GM12878 (cell line): ENCODE measurements around the gene PKN2. TPM values are rescaled to one million over a fixed set of nuclear protein-coding genes. Genes with fewer than 3 reads are reported as not detected.

ENCODE experiments used
- CBFB ChIP-seq: IDR thresholded peaks from 2 replicates; pipeline ENCODE4 v1.6.1; 2016; ENCODE audit warnings: antibody characterized with exemption, low read depth
- EGR1 ChIP-seq, 2 experiments: IDR thresholded peaks; 1 replicate in 1 of 2; 2 replicates in 1 of 2; pipeline ENCODE4 v1.6.1; 2011 to 2012; ENCODE audit warnings: low read depth in 2 of 2, low read length in 2 of 2, borderline replicate concordance in 1 of 2, mild to moderate bottlenecking in 1 of 2, moderate library complexity in 1 of 2
- EZH2 ChIP-seq: IDR thresholded peaks from 2 replicates; pipeline ENCODE4 v1.6.1; 2012; ENCODE audit warnings: low read depth, mild to moderate bottlenecking, control low read depth, inconsistent platforms, low read length, borderline replicate concordance; ENCODE audit not compliant: control insufficient read depth
- GATAD2B ChIP-seq: fragments of 450-650 bp; conservative IDR thresholded peaks from 2 replicates; pipeline ENCODE4 v1.6.1; 2017; ENCODE audit warnings: low read depth, mild to moderate bottlenecking, moderate library complexity
- HCFC1 ChIP-seq: fragments of 150-350 bp; IDR thresholded peaks from 2 replicates; pipeline ENCODE4 v1.6.1; 2014; ENCODE audit warnings: low read length
- IKZF1 ChIP-seq: fragments of 450-650 bp; conservative IDR thresholded peaks from 2 replicates; pipeline ENCODE4 v1.6.1; 2017; ENCODE audit warnings: antibody characterized with exemption, mild to moderate bottlenecking
- MEF2B ChIP-seq: fragments of 450-650 bp; IDR thresholded peaks from 2 replicates; pipeline ENCODE4 v1.6.1; 2018; ENCODE audit warnings: mild to moderate bottlenecking, moderate library complexity; ENCODE audit not compliant: partially characterized antibody, poor library complexity, severe bottlenecking
- NFYB ChIP-seq: IDR thresholded peaks from 2 replicates; pipeline ENCODE4 v1.6.1; 2011; ENCODE audit warnings: low read depth, mild to moderate bottlenecking, low read length, improper control_type of control experiment, moderate library complexity; ENCODE audit not compliant: insufficient read depth
- POLR2A ChIP-seq: IDR thresholded peaks from 2 replicates; pipeline ENCODE4 v1.6.1; 2011; ENCODE audit warnings: low read depth, mild to moderate bottlenecking, low read length
- RBBP5 ChIP-seq: fragments of 200-600 bp; sonication (generic); conservative IDR thresholded peaks from 2 replicates; pipeline ENCODE4 v1.6.1; 2016
- ZNF384 ChIP-seq: IDR thresholded peaks from 2 replicates; pipeline ENCODE4 v1.6.1; 2012; ENCODE audit warnings: low read depth, mild to moderate bottlenecking, low read length, improper control_type of control experiment, borderline replicate concordance
- polyA plus RNA-seq, 11 experiments: library from polyadenylated mRNA; depleted of rRNA in 4 of 11; unstranded in 6 of 11; stranded (reverse) in 5 of 11; fragments of >200 nt; fragmentation: Nextera tagmentation in 4 of 11; fragmentation: Illumina TruSeq in 1 of 11; extraction: Ambion mirVana in 4 of 11; extraction: Trizol in 1 of 11; gene quantifications; 1 replicate in 1 of 11; 2 replicates in 10 of 11; pipeline versions ENCODE4 v1.2.1 to v1.2.3, GENCODE V29; 2011 to 2016; ENCODE audit warnings: inconsistent platforms in 2 of 11, missing spikeins in 2 of 11, low read depth in 1 of 11
- total RNA-seq, 4 experiments: library from RNA; depleted of rRNA in 3 of 4; stranded (reverse); fragments of >200 nt in 3 of 4; fragmentation: Illumina TruSeq in 1 of 4; extraction: Trizol in 1 of 4; gene quantifications; 2 replicates each; pipeline versions ENCODE4 v1.2.1 to v1.2.3, GENCODE V29; 2013 to 2021
- TF ChIP-seq, protein P1 (sequence below): fragments of 450-650 bp; IDR thresholded peaks from 2 replicates; pipeline ENCODE4 v1.6.1; 2018; ENCODE audit warnings: borderline replicate concordance, mild to moderate bottlenecking; ENCODE audit not compliant: partially characterized antibody
- TF ChIP-seq, protein P2 (sequence below): fragments of 450-650 bp; formaldehyde crosslinking; IDR thresholded peaks from 2 replicates; pipeline ENCODE4 v1.4.0; 2020; ENCODE audit warnings: mild to moderate bottlenecking, moderate library complexity
- TF ChIP-seq, protein P3 (sequence below): fragments of 450-650 bp; IDR thresholded peaks from 2 replicates; pipeline ENCODE4 v1.6.1; 2017; ENCODE audit warnings: antibody characterized with exemption, mild to moderate bottlenecking, moderate library complexity

The PKN2 gene
- total and polyA plus RNA-seq, 10 of the 15 experiments (the other 5 are each of a cell fraction or from before 2014, with no cell fraction given): 2.6 to 18.3 (median 12.9) TPM

DNA sequence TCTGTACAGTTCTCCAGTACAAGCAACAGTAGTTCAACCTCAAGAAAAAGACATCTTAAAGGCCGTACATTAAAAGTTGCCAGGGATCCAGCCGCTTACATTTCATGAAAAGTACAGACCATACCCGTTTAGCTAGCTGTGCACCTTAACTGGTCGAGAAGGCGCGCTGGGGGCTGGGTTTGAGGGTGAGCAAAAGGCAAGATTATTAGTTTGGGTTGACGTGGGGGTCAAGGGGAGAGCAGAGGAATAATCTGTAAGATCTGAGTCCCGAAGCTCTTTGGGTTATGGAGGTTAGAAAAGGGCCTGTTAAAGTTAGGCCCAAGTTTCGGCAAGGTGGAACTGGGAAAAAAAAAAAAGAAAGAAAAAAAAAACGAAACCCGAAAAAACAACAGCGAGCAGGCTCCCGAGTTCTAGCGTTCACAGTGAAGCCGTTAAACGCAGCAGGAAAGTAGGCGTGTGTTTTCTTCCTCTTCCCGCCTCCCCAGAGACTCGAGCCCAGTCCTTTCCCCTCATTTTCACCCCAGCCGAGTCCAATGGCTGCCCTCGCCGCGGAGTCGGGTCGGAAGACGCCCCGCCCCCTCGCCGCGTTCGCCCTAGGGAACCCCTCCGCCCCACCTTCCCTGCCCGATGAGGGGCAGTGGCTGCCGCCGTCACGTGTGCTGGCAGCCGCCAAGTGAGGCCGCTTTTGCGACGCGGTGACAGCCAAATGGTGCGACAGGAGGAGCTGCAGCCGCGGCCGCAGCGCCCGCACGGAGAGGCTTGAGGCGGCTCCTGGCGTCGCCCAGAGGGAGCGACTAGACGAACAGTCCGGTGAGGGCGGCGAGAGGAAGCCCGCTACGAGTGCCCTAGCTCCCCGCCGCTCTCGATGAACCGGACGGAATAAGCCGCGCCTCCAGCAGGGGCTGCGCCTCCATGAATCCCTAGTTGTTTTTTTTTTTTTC, at the start of gene PKN2 (continued):
- TF ChIP-seq RBBP5 (peak; percentile 39; the same call in 1 of the 2 replicates), EZH2 (no peak), CBFB (0 out of 2 replicates have a peak, but pooled peaks have one; percentile 19), NFYB (peak; percentile 71; the same call in 1 of the 2 replicates), ZNF384 (peak; percentile 68), HCFC1 (peak; percentile 76), IKZF1 (peak; percentile 81), MEF2B (peak; percentile 94), POLR2A (peak; percentile 95), EGR1 (IDR thresholded peaks at IDR 0.05; ENCODE audit: borderline replicate concordance in 1 of 2, low read depth in 2 of 2, low read length in 2 of 2) (peak in 1 of 2 experiments; percentile 46; a peak in 1 of 3 replicates), GATAD2B (0 out of 2 replicates have a peak, but pooled peaks have one; percentile 23)
- TF ChIP-seq, protein P1, sequence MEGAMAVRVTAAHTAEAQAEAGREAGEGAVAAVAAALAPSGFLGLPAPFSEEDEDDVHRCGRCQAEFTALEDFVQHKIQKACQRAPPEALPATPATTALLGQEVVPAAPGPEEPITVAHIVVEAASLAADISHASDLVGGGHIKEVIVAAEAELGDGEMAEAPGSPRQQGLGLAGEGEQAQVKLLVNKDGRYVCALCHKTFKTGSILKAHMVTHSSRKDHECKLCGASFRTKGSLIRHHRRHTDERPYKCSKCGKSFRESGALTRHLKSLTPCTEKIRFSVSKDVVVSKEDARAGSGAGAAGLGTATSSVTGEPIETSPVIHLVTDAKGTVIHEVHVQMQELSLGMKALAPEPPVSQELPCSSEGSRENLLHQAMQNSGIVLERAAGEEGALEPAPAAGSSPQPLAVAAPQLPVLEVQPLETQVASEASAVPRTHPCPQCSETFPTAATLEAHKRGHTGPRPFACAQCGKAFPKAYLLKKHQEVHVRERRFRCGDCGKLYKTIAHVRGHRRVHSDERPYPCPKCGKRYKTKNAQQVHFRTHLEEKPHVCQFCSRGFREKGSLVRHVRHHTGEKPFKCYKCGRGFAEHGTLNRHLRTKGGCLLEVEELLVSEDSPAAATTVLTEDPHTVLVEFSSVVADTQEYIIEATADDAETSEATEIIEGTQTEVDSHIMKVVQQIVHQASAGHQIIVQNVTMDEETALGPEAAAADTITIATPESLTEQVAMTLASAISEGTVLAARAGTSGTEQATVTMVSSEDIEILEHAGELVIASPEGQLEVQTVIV: peak; percentile 100
- TF ChIP-seq, protein P2, sequence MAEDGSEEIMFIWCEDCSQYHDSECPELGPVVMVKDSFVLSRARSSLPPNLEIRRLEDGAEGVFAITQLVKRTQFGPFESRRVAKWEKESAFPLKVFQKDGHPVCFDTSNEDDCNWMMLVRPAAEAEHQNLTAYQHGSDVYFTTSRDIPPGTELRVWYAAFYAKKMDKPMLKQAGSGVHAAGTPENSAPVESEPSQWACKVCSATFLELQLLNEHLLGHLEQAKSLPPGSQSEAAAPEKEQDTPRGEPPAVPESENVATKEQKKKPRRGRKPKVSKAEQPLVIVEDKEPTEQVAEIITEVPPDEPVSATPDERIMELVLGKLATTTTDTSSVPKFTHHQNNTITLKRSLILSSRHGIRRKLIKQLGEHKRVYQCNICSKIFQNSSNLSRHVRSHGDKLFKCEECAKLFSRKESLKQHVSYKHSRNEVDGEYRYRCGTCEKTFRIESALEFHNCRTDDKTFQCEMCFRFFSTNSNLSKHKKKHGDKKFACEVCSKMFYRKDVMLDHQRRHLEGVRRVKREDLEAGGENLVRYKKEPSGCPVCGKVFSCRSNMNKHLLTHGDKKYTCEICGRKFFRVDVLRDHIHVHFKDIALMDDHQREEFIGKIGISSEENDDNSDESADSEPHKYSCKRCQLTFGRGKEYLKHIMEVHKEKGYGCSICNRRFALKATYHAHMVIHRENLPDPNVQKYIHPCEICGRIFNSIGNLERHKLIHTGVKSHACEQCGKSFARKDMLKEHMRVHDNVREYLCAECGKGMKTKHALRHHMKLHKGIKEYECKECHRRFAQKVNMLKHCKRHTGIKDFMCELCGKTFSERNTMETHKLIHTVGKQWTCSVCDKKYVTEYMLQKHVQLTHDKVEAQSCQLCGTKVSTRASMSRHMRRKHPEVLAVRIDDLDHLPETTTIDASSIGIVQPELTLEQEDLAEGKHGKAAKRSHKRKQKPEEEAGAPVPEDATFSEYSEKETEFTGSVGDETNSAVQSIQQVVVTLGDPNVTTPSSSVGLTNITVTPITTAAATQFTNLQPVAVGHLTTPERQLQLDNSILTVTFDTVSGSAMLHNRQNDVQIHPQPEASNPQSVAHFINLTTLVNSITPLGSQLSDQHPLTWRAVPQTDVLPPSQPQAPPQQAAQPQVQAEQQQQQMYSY (CRISPR knock-in tag): no peak
- TF ChIP-seq, protein P3, sequence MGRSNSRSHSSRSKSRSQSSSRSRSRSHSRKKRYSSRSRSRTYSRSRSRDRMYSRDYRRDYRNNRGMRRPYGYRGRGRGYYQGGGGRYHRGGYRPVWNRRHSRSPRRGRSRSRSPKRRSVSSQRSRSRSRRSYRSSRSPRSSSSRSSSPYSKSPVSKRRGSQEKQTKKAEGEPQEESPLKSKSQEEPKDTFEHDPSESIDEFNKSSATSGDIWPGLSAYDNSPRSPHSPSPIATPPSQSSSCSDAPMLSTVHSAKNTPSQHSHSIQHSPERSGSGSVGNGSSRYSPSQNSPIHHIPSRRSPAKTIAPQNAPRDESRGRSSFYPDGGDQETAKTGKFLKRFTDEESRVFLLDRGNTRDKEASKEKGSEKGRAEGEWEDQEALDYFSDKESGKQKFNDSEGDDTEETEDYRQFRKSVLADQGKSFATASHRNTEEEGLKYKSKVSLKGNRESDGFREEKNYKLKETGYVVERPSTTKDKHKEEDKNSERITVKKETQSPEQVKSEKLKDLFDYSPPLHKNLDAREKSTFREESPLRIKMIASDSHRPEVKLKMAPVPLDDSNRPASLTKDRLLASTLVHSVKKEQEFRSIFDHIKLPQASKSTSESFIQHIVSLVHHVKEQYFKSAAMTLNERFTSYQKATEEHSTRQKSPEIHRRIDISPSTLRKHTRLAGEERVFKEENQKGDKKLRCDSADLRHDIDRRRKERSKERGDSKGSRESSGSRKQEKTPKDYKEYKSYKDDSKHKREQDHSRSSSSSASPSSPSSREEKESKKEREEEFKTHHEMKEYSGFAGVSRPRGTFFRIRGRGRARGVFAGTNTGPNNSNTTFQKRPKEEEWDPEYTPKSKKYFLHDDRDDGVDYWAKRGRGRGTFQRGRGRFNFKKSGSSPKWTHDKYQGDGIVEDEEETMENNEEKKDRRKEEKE: no peak
